ENCODE results near the gene TLCD1. TPM values are rescaled to one million over a fixed set of nuclear protein-coding genes. Genes with fewer than 3 reads are reported as not detected.

Gene TLCD1
- polyA plus RNA-seq (2011; rRNA removed) (83.3 and 86.7 TPM in 2 replicates), polyA plus RNA-seq (2017; fragmentation: RNase III; extraction: RNeasy Plus Mini Kit Qiagen cat#74134 plus additional on column Dnase treatment) (36.7 to 43.9 TPM (median 37.7 TPM) in 3 replicates), polyA minus RNA-seq (2011; rRNA and poly(A)+ RNA removed) (55.9 and 70.3 TPM in 2 replicates)
- polyA plus RNA-seq (2012; cell fraction: cytosol; rRNA removed) = 102 and 124 TPM in 2 replicates
- polyA plus RNA-seq (2012; cell fraction: nucleus; rRNA removed) = 56.4 and 64.3 TPM in 2 replicates

GRCh38 chr17:28726226-28726626 lies at the start of gene TLCD1:
TSS of gene TLCD1 (minus strand) at chr17:28726233. CDS start at chr17:28726097, 136 bp downstream.
- ATAC-seq = peak; percentile 36 to 55
- peak; percentile 73 to 92 for DNase-seq (ENCODE audit: low read depth in 1 of 2, low spot score in 1 of 2)
- CTCF ChIA-PET = interaction anchor here (0.5 to 17.5 kb wide), 68 partner anchors 9 to 811 kb away, joined by 3 to 977 read pairs (median 7); partner anchors contain the start of genes BLTP2, DHRS13, FAM222B and FLOT2
- peak; percentile 38; the same call in 1 of the 2 replicates for TF ChIP-seq MAZ (IDR thresholded peaks at IDR 0.05; ENCODE audit: borderline replicate concordance, low read depth, low read length)
- no peak for TF ChIP-seq EHF (CRISPR knock-in tag; IDR thresholded peaks at IDR 0.05)
- no peak for TF ChIP-seq CTCF (IDR thresholded peaks at IDR 0.05)
- no peak for TF ChIP-seq FOSB (CRISPR knock-in tag; IDR thresholded peaks at IDR 0.05)
- no peak for TF ChIP-seq MAFK (IDR thresholded peaks at IDR 0.05; ENCODE audit: partially characterized antibody)
- no peak for TF ChIP-seq PBX3 (IDR thresholded peaks at IDR 0.05)
- no peak; the same call in 1 of the 2 replicates for TF ChIP-seq MAX (IDR thresholded peaks at IDR 0.05)
- no peak for TF ChIP-seq MYC (IDR thresholded peaks at IDR 0.05; ENCODE audit: borderline replicate concordance, low read length)
- TF ChIP-seq ZNF302 (CRISPR knock-in tag; IDR thresholded peaks at IDR 0.05) = no peak
- peak; percentile 83 for TF ChIP-seq CHD2 (IDR thresholded peaks at IDR 0.05; ENCODE audit: low read length, partially characterized antibody)
- TF ChIP-seq HOXB5 (CRISPR knock-in tag; IDR thresholded peaks at IDR 0.05) = no peak
- TF ChIP-seq REST (IDR thresholded peaks at IDR 0.05) = peak; percentile 80
- TF ChIP-seq KDM5A (IDR thresholded peaks at IDR 0.05) = no peak
- no peak for TF ChIP-seq HES2 (IDR thresholded peaks at IDR 0.05)
- TF ChIP-seq ZFP36 (IDR thresholded peaks at IDR 0.05; ENCODE audit: borderline replicate concordance, partially characterized antibody) = no peak
- TF ChIP-seq PHF8 (IDR thresholded peaks at IDR 0.05; ENCODE audit: borderline replicate concordance, low read depth) = 0 out of 2 replicates have a peak, but pooled peaks have one; percentile 29
- no peak for TF ChIP-seq RFX5 (IDR thresholded peaks at IDR 0.05)
- no peak for TF ChIP-seq KDM1A (IDR thresholded peaks at IDR 0.05; ENCODE audit: low read depth)
- no peak for TF ChIP-seq USF2 (IDR thresholded peaks at IDR 0.05)
- peak; percentile 75; the same call in 1 of the 2 replicates for TF ChIP-seq TFCP2L1 (CRISPR knock-in tag; IDR thresholded peaks at IDR 0.05)
- no peak for TF ChIP-seq CBX2 (IDR thresholded peaks at IDR 0.05; ENCODE audit: borderline replicate concordance, low read depth)
- peak; percentile 0; the same call in 1 of the 3 replicates for TF ChIP-seq BCL3 (IDR thresholded peaks at IDR 0.05)
- no peak for TF ChIP-seq EHMT2 (IDR thresholded peaks at IDR 0.05; ENCODE audit: low read depth)
- TF ChIP-seq SMC3 (IDR thresholded peaks at IDR 0.05) = no peak
- TF ChIP-seq HOXB13 (CRISPR knock-in tag; IDR thresholded peaks at IDR 0.05; ENCODE audit: low read depth) = no peak
- TF ChIP-seq E2F6 (IDR thresholded peaks at IDR 0.05; ENCODE audit: borderline replicate concordance, low read depth) = no peak
- no peak for TF ChIP-seq ESRRA (IDR thresholded peaks at IDR 0.05; ENCODE audit: borderline replicate concordance, low read length)
- no peak for TF ChIP-seq FOXS1 (CRISPR knock-in tag; IDR thresholded peaks at IDR 0.05)
- TF ChIP-seq RAD21 (conservative IDR thresholded peaks at IDR 0.05 in 1 of 2, IDR thresholded peaks at IDR 0.05 in 1 of 2) = no peak
- TF ChIP-seq EP300 (IDR thresholded peaks at IDR 0.05) = no peak

More at GRCh38 chr17:28726226-28726626, at the start of gene TLCD1:
- Histone ChIP-seq H3K4me3 (peak within 1 kb of the TSS; percentile 63), H3K27ac (peak within 1 kb of the TSS; percentile 94 to 98), H3K4me2 (peak within 1 kb of the TSS; percentile 92), H3K9me3 (no peaks in the 10 kb centered on the region), H3K4me1 (peaks cover 47% of the 10 kb centered on the region)
- POLR2A ChIA-PET = interaction anchor here (0.6 to 5.3 kb wide), 20 partner anchors 9 to 391 kb away, joined by 3 to 369 read pairs (median 5); partner anchors contain the start of genes BLTP2, FLOT2, PHF12 and PROCA1
- WGBS (ENCODE audit: missing lambda C conversion rate) = 2% methylated on average over 32 of the region's 49 CpGs
- FAIRE-seq = no peak
